AG08396 (cell line): ENCODE results near the gene ATP2B2.

ENCODE experiments used
- DNase-seq: peaks from one replicate; pipeline ENCODE4 v3.0.0; 2012; ENCODE audit warnings: low spot score, mixed read lengths

ATP2B2 gene

DNA sequence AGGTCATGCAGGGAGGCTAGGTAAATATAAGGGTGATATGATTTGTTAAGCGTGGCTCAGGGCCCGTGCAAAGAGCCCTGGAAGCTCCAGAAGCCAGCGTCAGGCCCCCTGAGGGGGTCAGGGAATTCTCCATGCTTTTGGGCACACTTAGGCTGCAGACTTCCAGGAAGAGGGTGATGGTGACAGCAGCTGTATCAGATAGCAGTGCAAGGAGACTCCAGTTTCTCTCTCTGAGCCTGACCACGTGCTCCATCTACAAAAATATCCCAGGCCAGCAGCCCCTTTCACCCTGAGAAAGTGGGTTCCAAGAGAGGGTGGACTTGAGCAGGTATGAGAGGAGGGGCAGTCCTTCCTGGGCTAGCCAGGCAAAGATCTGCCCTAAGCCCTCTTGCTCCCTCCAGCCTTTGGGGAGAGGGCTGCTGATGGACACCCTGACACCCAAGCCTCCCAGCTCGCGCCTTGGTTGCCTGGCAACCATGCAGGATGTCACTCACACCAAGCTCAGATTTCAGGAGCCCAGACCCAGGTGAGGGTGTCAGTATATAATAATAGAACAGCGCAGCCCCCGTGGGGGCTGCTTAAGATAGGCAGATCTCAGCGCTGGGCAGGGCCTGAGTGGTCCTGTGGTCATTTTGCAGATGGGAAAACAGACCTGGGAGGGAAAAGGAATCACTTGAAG is 35.8 kb downstream of the ATP2B2 start:
- DNase-seq: no peak

DNA sequence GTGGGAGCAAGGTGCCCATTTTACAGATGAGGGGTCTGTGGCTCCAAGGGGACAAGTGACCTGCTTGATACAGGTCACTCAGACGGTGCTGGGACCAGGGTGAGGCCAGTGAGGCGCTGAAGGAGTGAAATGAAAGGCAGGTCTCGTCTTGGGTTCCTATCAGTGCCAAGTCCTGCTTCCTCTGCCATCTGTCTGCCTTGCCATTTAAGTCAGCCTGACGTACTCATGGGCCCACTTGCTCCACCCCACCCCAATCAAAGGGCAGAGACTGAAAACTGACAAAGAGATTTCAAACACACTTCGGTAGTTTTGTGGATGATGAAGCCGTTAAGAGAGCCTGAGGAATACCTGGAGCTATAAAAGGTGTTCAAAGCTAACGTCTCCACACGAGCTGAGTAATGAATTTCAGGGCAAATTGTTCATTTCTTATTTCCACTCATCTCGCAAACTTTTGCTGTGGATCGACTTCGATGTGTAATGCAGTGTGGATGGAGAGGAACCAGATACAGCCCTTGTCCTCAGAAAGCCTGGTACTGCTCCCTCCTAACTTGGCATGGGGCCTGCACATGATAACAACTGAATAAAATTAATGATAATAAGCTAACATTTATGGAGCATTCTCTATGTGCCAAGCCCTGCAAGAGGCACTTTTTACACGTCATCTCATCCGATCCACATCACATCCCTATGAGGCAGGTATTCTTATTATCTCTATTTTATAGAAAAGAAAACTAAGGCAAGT is 36.6 kb downstream of the ATP2B2 start:
- no peak for DNase-seq

DNA sequence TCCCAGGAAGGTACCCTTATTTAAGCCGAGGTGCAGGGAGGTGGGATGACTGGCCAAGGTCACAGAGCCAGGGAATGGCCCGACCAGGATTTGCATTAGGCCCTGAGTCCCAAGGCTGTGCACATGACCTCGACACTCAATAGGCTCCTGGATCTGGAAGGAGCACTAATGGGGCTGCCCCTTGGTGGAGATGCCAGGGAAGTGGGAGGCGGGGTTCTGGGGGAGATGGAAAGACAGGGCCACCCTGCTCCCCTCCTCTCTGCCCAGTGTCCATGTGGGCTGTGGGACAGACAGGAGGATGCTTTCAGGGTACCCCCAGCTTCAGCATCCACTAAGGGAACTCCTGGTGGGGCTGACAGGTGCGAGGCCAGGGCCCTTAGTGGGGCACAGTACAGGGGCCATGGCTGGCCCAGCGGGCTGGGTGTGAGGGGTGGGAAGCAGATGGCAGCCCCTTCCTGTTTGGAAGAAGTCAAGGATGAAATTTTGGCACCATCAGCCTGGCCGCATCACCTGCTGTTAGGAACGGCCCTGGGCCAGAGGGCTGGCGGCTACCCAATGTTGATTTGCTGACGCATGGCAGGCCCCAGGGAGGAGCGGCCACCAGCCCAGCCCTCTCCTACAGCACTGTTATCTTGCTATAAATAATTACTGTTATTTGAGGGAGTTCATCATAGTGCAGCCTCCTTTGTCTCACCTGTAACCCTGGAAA is 37.3 kb downstream of the ATP2B2 start:
- no peak for DNase-seq

DNA sequence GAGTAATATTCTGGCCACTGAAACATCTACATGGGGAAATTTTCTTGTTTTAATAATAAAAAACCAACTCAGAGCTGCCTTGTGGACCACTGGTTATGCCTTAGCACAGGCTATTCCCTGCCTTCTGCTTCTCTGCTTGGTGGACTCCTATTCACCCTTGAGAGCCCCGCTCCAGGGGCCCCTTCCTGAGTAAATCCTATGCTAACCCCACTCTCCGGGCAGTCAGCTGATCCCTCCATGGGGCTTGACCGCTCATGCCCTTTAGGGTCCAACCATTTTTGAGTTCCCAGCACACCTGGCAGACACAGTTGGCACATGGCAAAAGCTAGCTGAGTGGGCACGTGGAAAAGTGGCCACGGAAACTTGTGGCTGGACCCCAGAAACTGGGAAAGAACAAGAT is 38.2 kb downstream of the ATP2B2 start:
- no peak for DNase-seq

DNA sequence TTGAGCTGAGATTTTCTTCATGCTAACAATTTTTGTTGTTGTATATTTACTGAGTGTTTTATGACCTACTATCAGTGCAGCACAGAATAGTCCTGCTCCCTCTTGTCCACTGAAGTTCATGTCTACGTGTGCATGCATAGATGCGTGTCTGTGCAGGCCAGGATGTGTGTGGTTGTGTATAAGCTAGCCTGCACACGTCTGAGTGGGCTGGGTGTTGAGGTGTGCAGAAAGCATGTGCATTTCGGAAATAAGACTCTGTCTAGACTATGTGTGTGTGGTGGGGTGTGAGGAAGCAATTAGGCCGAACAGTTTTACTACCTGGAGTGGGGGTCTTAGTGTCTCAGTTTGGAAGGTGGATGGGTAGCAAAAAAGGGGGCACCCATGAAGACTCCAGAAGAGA is 39.2 kb downstream of the ATP2B2 start:
- DNase-seq: no peak

DNA sequence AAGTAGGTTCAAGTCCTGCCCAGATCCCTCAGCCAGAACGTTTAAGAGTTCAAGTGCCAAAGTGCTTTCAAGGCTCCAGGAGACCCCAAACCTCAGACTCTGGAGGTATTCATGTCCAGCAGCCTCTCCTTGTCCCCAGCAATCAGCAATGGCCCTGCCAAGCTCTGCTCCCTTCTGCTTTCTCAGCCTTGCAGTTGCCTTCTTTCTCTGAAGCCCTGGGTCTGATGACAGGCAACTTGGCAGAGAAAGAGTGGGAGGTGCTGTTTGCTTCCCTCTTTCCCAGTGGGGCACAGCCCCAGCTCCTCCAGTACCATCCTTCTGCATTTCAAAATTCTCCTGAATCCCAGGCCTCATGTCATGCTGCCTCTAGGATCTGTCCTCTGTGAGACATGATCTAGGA is 40.2 kb downstream of the ATP2B2 start:
- DNase-seq: no peak

DNA sequence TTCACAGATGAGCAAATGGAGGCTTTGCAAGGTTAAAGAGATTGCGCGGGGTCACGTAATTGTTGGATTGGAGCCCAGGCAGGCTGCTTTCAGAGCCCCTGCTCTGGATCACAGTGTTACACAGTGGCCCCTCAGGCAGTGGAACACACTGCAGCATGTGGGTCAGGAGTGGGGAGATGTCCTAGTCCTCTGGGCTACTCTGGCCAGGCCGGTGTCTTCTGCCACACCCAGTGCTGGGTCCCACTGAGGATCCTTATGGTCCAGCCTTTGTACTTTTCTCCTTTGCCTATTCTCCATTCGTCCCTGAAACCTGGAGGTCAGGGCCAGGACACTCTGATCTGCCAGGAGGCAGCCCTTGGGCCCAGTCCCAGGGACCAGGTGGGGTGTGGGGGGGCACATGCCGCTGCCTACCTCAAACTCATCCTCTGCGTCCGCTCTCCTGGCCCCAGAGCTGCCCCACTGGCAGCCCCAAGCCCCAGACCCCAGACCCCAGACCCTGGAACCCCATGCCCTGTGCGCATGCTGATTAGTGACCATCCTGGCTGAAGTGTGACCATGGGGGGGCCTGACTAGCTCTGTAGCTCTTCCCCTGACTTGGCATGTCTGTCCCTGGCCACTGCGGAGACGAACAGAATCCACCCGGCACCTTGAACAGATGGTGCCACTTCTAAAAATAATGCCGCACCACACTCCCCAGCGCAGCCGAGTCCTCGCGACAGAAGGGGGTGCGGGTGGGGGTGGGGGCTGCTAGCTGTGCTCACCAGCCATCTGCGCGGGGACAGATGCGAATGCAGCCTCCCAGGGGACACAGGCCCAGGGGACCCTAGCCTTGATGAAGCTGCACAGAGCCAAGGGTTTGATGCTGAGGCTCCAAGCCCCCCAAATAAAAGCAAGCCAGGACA is 41.6 kb downstream of the ATP2B2 start:
- no peak for DNase-seq

DNA sequence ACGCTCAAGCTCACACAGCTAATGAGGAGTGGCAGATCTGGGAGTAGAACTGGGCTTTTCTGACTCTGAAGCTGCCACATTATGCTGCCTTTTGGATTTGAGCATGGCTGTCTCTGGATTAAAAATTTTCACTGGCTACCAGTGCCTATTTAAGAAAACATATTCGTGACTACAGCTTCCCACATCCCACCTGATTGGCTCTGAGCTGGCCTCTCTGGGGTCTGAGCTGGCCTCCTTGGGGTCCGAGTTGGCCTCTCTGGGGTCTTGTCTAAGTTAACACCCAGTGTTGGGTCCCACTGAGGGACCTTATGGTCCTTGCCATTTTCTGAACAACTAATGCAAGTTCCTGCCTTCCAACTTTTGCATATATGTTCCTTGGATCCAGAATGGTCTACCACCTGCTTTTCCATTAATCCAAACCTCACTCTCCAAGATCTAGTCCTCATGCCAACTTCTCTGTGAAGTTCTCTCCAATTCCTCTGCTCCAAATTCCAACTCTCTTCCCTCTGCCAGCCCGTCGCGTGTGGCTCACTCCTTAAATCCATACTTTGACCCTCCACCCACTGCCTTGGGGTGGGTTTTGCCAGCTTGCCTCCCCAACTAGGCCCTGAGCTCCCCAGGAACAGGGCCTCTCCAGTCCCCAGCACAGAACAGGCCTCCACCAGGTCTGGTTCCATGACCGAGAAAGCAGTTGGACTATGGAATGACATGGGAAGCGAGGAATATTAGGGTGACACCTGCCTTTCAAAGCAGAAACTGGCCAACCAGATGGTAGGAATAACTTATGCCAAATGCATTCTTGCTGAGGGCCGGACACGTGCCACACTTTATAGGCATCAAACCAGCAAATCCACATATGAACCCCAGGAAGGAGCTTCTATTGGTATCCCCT is 42.5 kb downstream of the ATP2B2 start:
- DNase-seq: no peak

DNA sequence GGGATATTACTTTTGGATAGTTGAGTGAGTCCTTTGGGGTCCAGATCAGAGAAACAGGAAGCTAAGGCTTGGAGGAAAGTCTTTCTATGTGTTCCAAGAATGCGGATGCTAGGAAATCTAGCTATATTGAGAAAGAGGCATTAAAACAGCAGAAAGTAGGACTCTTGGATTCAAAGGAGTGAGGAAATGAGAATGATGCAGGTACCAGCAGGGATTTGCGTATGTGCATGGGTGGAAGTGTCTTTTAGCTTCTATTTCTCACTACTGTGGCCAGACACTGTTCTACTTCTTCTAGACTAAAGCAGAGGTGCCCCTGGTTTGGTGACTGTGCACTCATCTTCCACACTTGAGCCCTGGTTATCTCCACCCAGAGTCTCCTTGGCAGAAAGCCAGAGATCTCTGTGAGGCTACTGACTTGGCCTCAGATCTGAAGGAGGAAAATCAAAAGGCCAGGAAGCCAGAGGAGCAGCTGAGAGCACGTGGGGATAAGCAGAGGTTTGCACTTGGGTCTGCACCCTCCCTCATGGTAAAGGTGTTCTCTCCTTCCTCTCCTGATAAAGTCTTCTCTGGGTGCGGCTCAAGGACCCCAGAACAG is 44.3 kb downstream of the ATP2B2 start:
- DNase-seq: no peak

DNA sequence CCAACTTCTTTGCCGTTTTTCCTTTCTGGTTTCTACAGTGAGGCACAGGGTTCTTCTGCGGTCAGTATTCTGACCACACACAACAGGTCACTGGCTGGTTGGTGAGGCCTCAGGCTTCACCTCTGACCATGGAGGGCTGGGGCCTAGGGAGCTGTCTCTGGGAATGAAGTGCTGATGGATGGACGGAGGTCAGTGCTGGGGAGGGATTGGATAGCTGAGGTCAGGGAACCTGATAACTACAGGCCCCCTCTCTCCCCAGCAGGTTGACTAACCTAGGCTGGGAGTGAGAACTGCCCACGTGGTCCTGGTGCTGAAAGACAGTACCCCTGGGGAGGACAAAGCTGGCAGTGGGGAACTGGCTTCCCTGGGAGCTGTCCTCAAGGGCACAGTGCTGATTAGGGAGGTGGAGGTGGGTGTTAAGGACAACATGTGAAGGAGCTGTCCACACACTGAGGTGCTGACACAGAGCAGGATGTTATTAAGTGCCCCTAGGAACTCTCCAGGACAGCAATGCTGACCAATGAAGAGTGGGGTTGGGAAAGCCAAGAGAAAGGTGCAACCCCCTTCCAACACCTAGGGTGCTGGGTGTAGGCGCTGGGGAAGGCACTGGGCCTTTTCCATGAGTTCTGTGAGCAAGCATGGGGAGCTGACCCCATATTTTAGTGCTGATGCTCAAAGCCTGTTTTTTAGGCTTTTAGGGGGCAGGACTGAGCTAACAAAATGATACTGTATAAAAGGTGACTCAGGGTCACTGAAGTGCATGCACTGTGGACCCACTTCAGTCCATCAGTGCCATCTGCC is 45.2 kb downstream of the ATP2B2 start:
- DNase-seq: peak; percentile 80

DNA sequence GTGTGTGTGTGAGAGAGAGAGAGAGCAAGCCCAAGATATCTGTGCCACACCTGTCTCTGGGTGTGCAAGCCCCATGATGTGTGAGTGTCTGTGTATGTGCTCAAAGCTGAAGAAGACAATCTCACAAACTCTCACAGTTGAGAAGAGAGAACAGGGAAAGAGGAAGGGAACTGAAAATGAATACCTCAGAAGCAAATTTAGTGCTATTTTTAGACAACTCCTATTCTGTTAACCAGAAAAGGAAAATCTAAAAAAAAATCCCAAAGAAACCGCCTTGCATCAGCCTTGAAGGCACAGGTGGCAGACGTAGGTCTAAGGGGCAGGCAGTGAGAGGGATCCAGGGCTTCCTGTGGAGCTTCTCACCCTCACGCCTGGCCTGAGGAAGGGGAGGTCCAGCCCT is 47.8 kb downstream of the ATP2B2 start:
- no peak for DNase-seq

DNA sequence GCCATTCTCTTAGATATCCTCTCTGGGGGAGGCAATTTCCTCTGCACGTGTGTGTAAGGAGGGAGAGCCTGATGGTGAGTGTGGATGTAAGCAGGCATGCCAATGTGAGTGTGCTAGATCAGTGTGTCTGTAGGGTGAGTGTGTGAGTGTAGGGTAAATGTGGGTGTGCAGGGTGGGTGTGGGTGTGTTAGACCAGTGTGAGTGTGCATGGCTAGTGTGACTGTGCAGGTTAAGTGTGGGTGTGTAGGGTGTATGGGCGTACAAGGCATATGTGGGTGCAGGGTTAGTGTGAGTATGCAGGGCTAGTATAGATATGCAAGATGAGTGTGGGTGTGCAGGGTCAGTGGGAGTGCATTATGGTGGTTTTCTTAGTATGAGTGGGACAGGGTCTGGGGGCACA is 48.4 kb downstream of the ATP2B2 start:
- no peak for DNase-seq

DNA sequence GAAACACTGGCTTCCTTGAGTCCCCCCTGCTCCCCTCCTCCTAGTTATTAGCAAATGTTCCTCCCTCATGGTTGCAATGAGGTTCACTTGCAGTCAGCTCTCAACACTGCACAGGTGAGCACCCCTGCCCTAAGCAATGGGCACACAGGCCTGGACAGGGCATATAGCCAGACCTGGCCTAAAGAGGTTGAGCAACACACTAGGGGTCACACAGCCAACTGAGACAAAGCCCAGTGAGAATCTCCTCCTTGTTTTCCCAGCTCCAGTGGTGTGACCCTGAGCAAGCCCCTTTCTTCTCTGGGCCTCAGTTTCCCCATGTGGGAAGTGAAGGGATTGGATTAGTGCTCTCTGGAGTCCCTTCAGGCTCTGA is 49.9 kb downstream of the ATP2B2 start:
- DNase-seq: no peak

DNA sequence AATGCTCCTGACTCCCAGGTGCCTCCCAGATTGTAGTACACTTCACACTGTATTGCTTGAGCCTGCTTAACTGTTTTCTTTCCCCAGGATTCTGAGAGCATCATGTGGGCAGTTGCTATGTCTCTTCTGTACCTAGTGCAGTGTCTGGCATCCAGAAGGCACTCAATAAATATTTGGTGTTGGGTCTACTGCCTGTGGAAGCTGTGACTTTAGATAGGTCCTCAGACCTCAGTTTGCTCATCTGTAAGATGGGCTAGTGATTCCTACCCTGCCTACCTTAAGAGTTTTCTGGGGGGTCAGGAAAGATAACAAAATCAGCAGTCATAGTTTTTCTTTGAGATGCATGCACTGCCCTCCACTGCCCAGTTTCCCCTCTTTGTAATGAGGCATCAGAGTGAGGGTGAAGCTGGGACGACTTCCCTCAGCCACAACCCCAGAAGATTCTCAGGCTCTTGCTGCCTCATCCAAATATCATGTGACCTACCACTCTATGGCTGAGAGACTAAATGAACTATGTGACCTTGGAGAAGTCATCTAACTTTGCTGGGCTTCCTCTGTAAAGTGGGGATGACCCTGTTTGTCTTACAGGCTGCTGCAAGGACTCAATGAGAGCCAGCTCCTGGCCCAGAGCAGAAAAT is 50.4 kb downstream of the ATP2B2 start:
- no peak for DNase-seq

DNA sequence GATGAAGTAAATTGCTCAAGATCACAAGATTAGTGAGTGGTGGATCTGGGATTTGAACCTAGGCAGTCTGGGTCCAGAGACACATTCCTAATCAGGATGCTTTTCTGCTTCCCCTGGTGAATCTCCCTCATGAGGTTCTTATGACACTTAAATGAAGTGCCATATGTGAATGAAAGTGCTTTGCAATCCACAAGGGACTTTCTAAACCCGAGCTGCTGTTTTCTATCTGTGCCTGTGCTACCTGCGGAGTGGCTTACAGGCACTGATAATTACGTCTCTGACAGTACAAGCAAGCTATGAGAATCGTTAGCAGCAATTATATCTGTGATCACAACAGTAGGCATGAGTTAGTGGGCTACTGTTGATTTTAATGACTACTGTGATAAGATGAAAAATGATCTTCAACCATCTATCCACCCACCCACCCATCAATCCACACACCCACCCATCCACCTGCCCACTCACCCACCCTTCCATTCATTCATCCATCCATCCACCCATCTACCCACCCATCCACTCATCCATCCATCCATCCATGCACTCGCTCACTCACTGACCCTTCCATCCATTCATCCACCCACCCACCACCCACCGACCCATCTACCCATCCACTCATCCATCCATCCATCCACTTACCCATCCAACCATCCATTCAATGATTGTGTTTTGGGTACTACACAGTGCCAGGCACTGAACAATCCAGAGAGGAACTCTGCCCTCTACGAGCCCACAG is 51.8 kb downstream of the ATP2B2 start:
- no peak for DNase-seq

DNA sequence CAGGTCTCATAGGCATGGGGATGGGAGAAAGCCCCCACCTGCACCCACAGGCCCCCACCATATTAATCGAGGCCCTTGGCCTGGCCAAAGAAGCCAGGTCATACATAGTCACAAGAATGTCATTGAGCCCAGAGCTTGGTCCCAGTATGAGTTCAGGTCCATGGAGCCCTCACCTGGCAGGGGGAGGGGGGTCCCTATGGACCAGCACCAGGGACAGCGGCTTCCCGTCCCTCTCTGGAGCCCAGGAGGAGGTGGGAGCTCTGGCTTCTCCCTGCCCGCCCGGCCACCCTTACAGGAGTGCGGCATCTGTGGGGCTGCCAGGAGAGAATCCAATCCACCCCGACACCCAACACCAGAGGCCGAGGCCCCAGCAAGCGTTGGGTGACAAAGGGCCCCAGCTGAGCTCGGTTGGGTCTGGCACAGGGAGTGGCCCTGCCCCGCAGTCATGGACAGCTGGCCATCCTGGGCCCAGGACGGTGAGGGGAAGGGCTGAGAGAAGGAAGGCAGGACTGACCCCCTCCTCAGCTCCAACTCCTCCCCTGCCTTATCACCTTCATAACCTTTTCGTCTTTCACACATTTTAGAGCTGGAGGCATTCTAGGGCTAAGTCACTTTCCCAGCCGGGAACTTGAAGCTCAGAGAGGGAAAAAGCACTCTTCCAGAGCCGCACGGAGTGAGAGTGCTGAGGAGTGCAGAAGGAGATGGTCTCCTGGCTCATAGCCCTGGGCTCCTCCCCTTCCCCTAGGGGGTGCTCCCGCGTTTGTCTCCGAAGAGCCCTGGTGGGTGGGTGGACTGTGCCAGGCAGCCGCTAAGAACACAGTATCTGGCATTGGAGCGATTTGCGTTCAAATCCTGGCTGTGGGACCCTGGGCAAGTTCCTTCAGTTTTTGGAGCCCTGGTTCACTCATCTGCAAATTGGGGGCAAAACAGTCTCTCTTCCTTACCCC is 54.6 kb downstream of the ATP2B2 start:
- no peak for DNase-seq

DNA sequence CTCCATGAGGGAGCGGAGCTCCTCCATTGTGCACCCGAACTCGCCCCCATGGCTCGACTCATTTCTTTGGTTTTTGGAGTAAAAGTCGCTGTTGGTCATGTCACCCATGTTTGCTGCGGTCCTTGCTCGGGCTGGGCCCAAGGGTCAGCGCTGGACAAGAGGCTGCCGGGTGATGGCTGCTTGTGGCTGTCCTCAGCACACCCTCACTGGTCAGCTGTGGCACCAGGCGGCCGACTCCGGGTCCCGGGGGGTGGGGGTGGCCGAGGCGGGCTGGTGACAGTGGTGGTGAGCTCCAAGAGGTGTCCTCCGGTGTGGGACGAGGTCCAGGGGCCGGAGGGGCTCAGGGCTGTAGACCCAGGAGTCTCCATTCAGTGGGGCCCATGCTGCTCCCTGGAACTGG is 56.0 kb downstream of the ATP2B2 start:
- no peak for DNase-seq

DNA sequence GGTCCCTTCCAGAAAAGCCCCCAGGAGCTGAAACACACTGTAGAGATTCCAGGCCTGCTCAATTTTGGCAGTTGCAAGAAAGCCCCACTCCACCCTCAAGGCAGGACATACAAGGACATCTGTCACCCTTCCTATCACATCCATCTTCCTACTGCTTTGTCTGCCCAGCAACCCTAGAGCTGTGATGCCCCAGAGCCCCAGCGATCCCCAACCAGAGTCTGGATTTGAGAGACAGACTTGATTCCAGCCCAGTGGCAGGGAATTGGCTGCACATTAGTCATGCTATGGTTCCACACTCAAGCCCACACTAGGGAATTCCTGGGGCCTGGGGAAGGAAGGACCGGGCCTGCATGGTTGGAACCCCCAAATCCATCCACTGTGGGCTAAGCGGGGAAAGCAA is 56.8 kb downstream of the ATP2B2 start:
- no peak for DNase-seq
